K562 (cell line): ENCODE data around the gene GOLPH3. TPM values are rescaled to one million over a fixed set of nuclear protein-coding genes. Genes with fewer than 3 reads are reported as not detected.

Experiments
- ATAC-seq: fragments of 200-7000 bp; cut with Tn5 transposase; 3 replicates; pipeline ENCODE4 v1.9.1; 2020; ENCODE audit warnings: moderate library complexity
- BruUV-seq: library from RNA; stranded (reverse); fragments of 400-500 nt; replicated peaks from 2 replicates; lab custom pipeline; 2021; lab: Mats Ljungman, UMichigan
- CTCF ChIA-PET: fragments of 300-600 bp; formaldehyde crosslinking; extraction: SDS; loops from one replicate; lab custom pipeline; 2021; ENCODE audit warnings: low intra/inter-chr PET ratio; lab: Yijun Ruan, JAX
- POLR2A ChIA-PET: fragments of 300-600, 350-650 bp; sonication (Branson Sonifier 250); formaldehyde crosslinking; extraction: SDS; loops from one replicate; lab custom pipeline; 2021; ENCODE audit warnings: antibody characterized with exemption, inconsistent platforms; lab: Yijun Ruan, JAX
- DNase-seq, 4 experiments: peaks; one replicate each; pipeline versions ENCODE4 v3.0.0 to v3.0.0-alpha.2; 2011 to 2018; ENCODE audit warnings: low spot score in 3 of 4, mixed read lengths in 3 of 4; ENCODE audit errors: extremely low read depth in 1 of 4
- FAIRE-seq: peaks from 2 replicates; lab custom pipeline; 2011; peaks lifted over from hg19 to GRCh38; lab: Jason Lieb, UNC
- H2AFZ ChIP-seq: 2 replicates; pipeline ENCODE4 v1.6.0; 2011; ENCODE audit warnings: low read depth, low read length, control low read depth, inconsistent platforms
- H3K27ac ChIP-seq: fragments of 200-600 bp; 3 replicates; pipeline ENCODE4 v1.8.0; 2011; ENCODE audit warnings: low read depth, mild to moderate bottlenecking, control low read depth, inconsistent platforms, low read length, moderate library complexity, mixed read lengths; ENCODE audit errors: extremely low read depth
- H3K27me3 ChIP-seq, 2 experiments: fragments of 300-600 bp in 1 of 2; 2 replicates in 1 of 2; 3 replicates in 1 of 2; pipeline versions ENCODE4 v1.6.0 to v1.8.0; 2011; ENCODE audit warnings: inconsistent platforms in 2 of 2, low read length in 2 of 2, mild to moderate bottlenecking in 1 of 2, mixed read lengths in 1 of 2, moderate library complexity in 1 of 2; ENCODE audit not compliant: control insufficient read depth in 2 of 2, insufficient read depth in 2 of 2
- H3K36me3 ChIP-seq: fragments of 300-600 bp; 3 replicates; pipeline ENCODE4 v1.8.0; 2011; ENCODE audit warnings: mild to moderate bottlenecking, low read length, inconsistent platforms; ENCODE audit not compliant: control insufficient read depth, insufficient read depth
- H3K4me1 ChIP-seq, 2 experiments: fragments of 200-600 bp in 1 of 2; replicated peaks in 1 of 2; 2 replicates in 1 of 2; 3 replicates in 1 of 2; pipeline versions ENCODE4 v1.5.1 to v1.8.0; 2011; ENCODE audit warnings: inconsistent platforms in 2 of 2, low read length in 2 of 2, mild to moderate bottlenecking in 1 of 2, mixed read lengths in 1 of 2, moderate library complexity in 1 of 2; ENCODE audit not compliant: control insufficient read depth in 2 of 2, insufficient read depth in 2 of 2
- H3K4me2 ChIP-seq: 2 replicates; pipeline ENCODE4 v1.6.1; 2011; ENCODE audit warnings: low read length, control low read depth, inconsistent platforms, mixed read lengths; ENCODE audit not compliant: insufficient read depth
- H3K4me3 ChIP-seq: fragments of 200-600 bp; sonication (generic), shearing (Covaris generic); 2 replicates; pipeline ENCODE4 v1.5.1; 2016; ENCODE audit warnings: control low read depth, inconsistent platforms
- H3K79me2 ChIP-seq: fragments of 200-600 bp; 3 replicates; pipeline ENCODE4 v1.8.0; 2011; ENCODE audit warnings: low read length, inconsistent platforms; ENCODE audit not compliant: control insufficient read depth, insufficient read depth
- H3K9ac ChIP-seq, 2 experiments: 2 replicates each; pipeline versions ENCODE4 v1.6.0 to v1.6.1; 2011; ENCODE audit warnings: low read depth in 2 of 2, low read length in 2 of 2, control low read depth in 1 of 2, inconsistent platforms in 1 of 2, mild to moderate bottlenecking in 1 of 2, mixed read lengths in 1 of 2; ENCODE audit not compliant: insufficient read depth in 1 of 2
- H3K9me1 ChIP-seq: one replicate; pipeline ENCODE4 v1.6.0; 2011; ENCODE audit warnings: inconsistent platforms, mild to moderate bottlenecking, low read length, moderate library complexity; ENCODE audit not compliant: control insufficient read depth, insufficient read depth
- H3K9me3 ChIP-seq: replicated peaks from 2 replicates; pipeline ENCODE4 v1.5.1; 2011; ENCODE audit warnings: low read depth, low read length, inconsistent platforms; ENCODE audit not compliant: control insufficient read depth, insufficient read depth
- H4K20me1 ChIP-seq: replicated peaks from 2 replicates; pipeline ENCODE4 v1.6.1; 2011; ENCODE audit warnings: low read length, inconsistent platforms, mixed read lengths; ENCODE audit not compliant: control insufficient read depth, insufficient read depth
- ASH1L ChIP-seq: fragments of 450-650 bp; IDR thresholded peaks from 2 replicates; pipeline ENCODE4 v1.6.1; 2018; ENCODE audit warnings: borderline replicate concordance, mild to moderate bottlenecking, low read depth; ENCODE audit not compliant: partially characterized antibody
- CTCFL ChIP-seq: IDR thresholded peaks from 2 replicates; pipeline ENCODE4 v1.6.1; 2011; ENCODE audit warnings: borderline replicate concordance, low read depth, mild to moderate bottlenecking, moderate library complexity, low read length; ENCODE audit not compliant: insufficient read depth, poor library complexity, severe bottlenecking
- FUS ChIP-seq: fragments of 200-400 bp; formaldehyde crosslinking; optimal IDR thresholded peaks from 2 replicates; pipeline ENCODE3; 2017; ENCODE audit warnings: low read depth, low read length
- L3MBTL2 ChIP-seq: fragments of 450-650 bp; IDR thresholded peaks from 2 replicates; pipeline ENCODE4 v1.6.1; 2016; ENCODE audit warnings: mild to moderate bottlenecking, moderate library complexity
- LARP7 ChIP-seq: fragments of 450-650 bp; IDR thresholded peaks from 2 replicates; pipeline ENCODE4 v1.6.1; 2016
- NCOA2 ChIP-seq, 2 experiments: fragments of 450-650 bp; IDR thresholded peaks; 2 replicates each; pipeline ENCODE4 v1.6.1; 2018; ENCODE audit warnings: mild to moderate bottlenecking in 2 of 2, moderate library complexity in 1 of 2; ENCODE audit not compliant: partially characterized antibody in 2 of 2
- NFYB ChIP-seq: IDR thresholded peaks from 2 replicates; pipeline ENCODE4 v1.6.1; 2011; ENCODE audit warnings: mild to moderate bottlenecking, moderate library complexity; ENCODE audit not compliant: insufficient read length; ENCODE audit errors: extremely low read depth
- PREB ChIP-seq: sonication (generic); formaldehyde crosslinking; IDR thresholded peaks from 2 replicates; pipeline ENCODE4 v1.8.1; 2023; ENCODE audit warnings: mild to moderate bottlenecking, missing genetic modification reagents
- SIN3A ChIP-seq, 2 experiments: fragments of 150-350 bp in 1 of 2; IDR thresholded peaks; 2 replicates each; pipeline ENCODE4 v1.6.1; 2011 to 2016; ENCODE audit warnings: borderline replicate concordance in 2 of 2, low read depth in 2 of 2, low read length in 2 of 2, mild to moderate bottlenecking in 2 of 2, moderate library complexity in 2 of 2; ENCODE audit not compliant: control insufficient read depth in 1 of 2
- TBL1XR1 ChIP-seq, 2 experiments: IDR thresholded peaks; 2 replicates each; pipeline ENCODE4 v1.6.1; 2012; ENCODE audit warnings: improper control_type of control experiment in 2 of 2, low read length in 2 of 2, mild to moderate bottlenecking in 1 of 2
- TCF3 ChIP-seq: sonication (generic); formaldehyde crosslinking; IDR thresholded peaks from 2 replicates; pipeline ENCODE4 v1.4.0; 2020; ENCODE audit warnings: mild to moderate bottlenecking, missing genetic modification reagents
- ZBTB34 ChIP-seq: fragments of 250-450 bp; sonication (Bioruptor Pico); IDR thresholded peaks from 2 replicates; pipeline ENCODE4 v1.8.0; 2021; ENCODE audit warnings: mild to moderate bottlenecking, moderate library complexity
- ZNF57 ChIP-seq: fragments of 450-650 bp; formaldehyde crosslinking; IDR thresholded peaks from 2 replicates; pipeline ENCODE4 v1.4.0; 2020; ENCODE audit warnings: mild to moderate bottlenecking, moderate library complexity
- ZNF583 ChIP-seq: fragments of 250-450 bp; sonication (Bioruptor Pico); IDR thresholded peaks from 2 replicates; pipeline ENCODE4 v1.4.0; 2020
- ZNF75A ChIP-seq: fragments of 450-650 bp; formaldehyde crosslinking; IDR thresholded peaks from 2 replicates; pipeline ENCODE4 v1.4.0; 2020; ENCODE audit warnings: mild to moderate bottlenecking
- WGBS: fragments of 100-300 bp; shearing (Covaris generic); methylation state at CpG from one replicate; pipeline ENCODE4 v1.1.6; 2016; ENCODE audit warnings: low coverage, mixed read lengths; ENCODE audit not compliant: insufficient coverage; ENCODE audit errors: missing lambda C conversion rate; 5-methylcytosine and 5-hydroxymethylcytosine counted together
- in situ Hi-C: fragments of 300-500 bp; cut with MboI; formaldehyde crosslinking; loops from 4 replicates; pipeline ENCODE4 v1.15.0; 2018; ENCODE audit warnings: inconsistent platforms, mixed read lengths
- intact Hi-C: fragments of 100-400 bp; cut with micrococcal nuclease; formaldehyde crosslinking; loops from 2 replicates; pipeline ENCODE4 v1.14.2; 2022
- polyA plus RNA-seq, 8 experiments: library from polyadenylated mRNA; depleted of rRNA in 4 of 8; stranded (reverse) in 5 of 8; unstranded in 3 of 8; fragments of >200 nt; fragmentation: Nextera tagmentation in 2 of 8; fragmentation: Illumina TruSeq in 1 of 8; extraction: Ambion mirVana in 2 of 8; extraction: Trizol in 1 of 8; gene quantifications; 2 replicates each; pipeline versions ENCODE4 v1.2.1 to v1.2.3, GENCODE V29; 2011 to 2014; ENCODE audit warnings: inconsistent platforms in 1 of 8, missing spikeins in 1 of 8
- total RNA-seq, 7 experiments: library from RNA; depleted of rRNA in 6 of 7; stranded (reverse); fragments of >200 nt in 6 of 7; fragmentation: Illumina TruSeq in 2 of 7; extraction: Trizol in 2 of 7; gene quantifications; 2 replicates each; pipeline versions ENCODE4 v1.2.1 to v1.2.3, GENCODE V29; 2011 to 2021; ENCODE audit warnings: low replicate concordance in 1 of 7

GOLPH3 gene
- total and polyA plus RNA-seq, 9 of the 15 experiments (the other 6 are each of a cell fraction or from before 2014, with no cell fraction given) = 18.8 to 94.6 (median 55.1) TPM

GRCh38 chr5:32126691-32127090, 47.4 kb downstream of the GOLPH3 start:
- TF ChIP-seq TBL1XR1 (IDR thresholded peaks at IDR 0.05; ENCODE audit: low read length in 2 of 2) (no peak), CTCFL (no peak), LARP7 (no peak), ZBTB34 (CRISPR knock-in tag) (no peak), PREB (no peak), TCF3 (CRISPR knock-in tag) (no peak), NCOA2 (IDR thresholded peaks at IDR 0.05; ENCODE audit: partially characterized antibody in 2 of 2) (no peak), ASH1L (no peak), FUS (no peak), L3MBTL2 (no peak), ZNF57 (CRISPR knock-in tag) (no peak), ZNF583 (CRISPR knock-in tag) (no peak), SIN3A (IDR thresholded peaks at IDR 0.05; ENCODE audit: borderline replicate concordance in 2 of 2, control insufficient read depth in 1 of 2, low read depth in 2 of 2, low read length in 2 of 2) (no peak), ZNF75A (CRISPR knock-in tag) (no peak), NFYB (no peak)
- H3K4me3 ChIP-seq = no peak overlapping the region
- no peaks in the 10 kb centered on the region for H3K27me3 ChIP-seq
- intact Hi-C loops (no loop called here), in situ Hi-C loops (no loop called here)
- no peaks in the 10 kb centered on the region for H3K4me1 ChIP-seq
- ATAC-seq (no peak), FAIRE-seq (no peak), DNase-seq (no peak)
- no peak overlapping the region for H3K9ac ChIP-seq
- 87% methylated on average over 1 of the region's 1 CpG for WGBS
- H3K9me1 ChIP-seq = no peaks in the 10 kb centered on the region
- ChIA-PET CTCF (interaction anchor here (0.6 kb wide), 1 partner anchor 232 kb away, joined by 3 read pairs; no protein-coding TSS in a partner anchor), POLR2A (interaction anchor here (1.0 kb wide), 1 partner anchor 9 kb away, joined by 4 read pairs; no protein-coding TSS in a partner anchor)
- BruUV-seq = no TSS peak
- no peak overlapping the region for H3K27ac ChIP-seq
- H3K79me2 ChIP-seq = peaks cover 70% of the 10 kb centered on the region
- H4K20me1 ChIP-seq = no peaks in the 10 kb centered on the region
- H3K9me3 ChIP-seq = no peaks in the 10 kb centered on the region
- peaks cover 81% of the 10 kb centered on the region for H3K36me3 ChIP-seq
- no peak overlapping the region for H3K4me2 ChIP-seq
- no peak overlapping the region for H2AFZ ChIP-seq
